ENCODE data around the gene TOM1L2. TPM values are rescaled to one million over a fixed set of nuclear protein-coding genes. Genes with fewer than 3 reads are reported as not detected.
"Not testable (repeated sequence)": the region's sequence is repeated elsewhere in the genome, so short reads cannot be mapped to it uniquely, and the experiment has no call there.

TOM1L2 gene
- total RNA-seq, 2 experiments from 2014 or later, result 32.9 to 37.0 TPM

DNA sequence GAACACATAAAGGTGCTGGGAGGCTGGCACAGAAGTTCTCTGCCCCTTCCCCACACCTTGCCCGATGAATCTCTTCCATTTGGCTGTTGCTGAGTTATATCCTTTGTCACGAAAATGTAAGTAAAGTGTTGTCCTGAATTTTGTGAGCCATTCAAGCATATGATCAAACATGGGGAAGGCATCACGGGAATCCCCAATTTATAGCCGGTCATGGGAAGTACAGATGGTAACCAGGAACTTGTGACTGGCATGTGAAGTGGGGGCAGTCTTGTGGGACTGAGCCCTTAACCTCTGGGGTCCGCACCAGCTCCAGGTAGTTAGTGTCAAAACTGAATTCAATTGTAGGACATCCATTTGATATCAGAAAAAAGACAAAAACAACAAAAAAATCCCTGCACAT lies 13.2 kb downstream of the TOM1L2 start:
- DNase-seq (no peak), ATAC-seq (ENCODE audit: low read depth) (no peak)
- POLR2A ChIA-PET, result interaction anchor here (1.8 to 3.1 kb wide), 3 partner anchors 13 to 123 kb away, joined by 8 to 26 read pairs (median 20); partner anchors contain the start of genes DRC3, SREBF1 and TOM1L2
- H3K4me1 Mint-ChIP-seq, result peaks cover 59% of the 10 kb centered on the region
- peaks cover 24% of the 10 kb centered on the region for H3K36me3 Mint-ChIP-seq
- no peaks in the 10 kb centered on the region for H3K27me3 Mint-ChIP-seq
- H3K4me3 Mint-ChIP-seq, result peak overlapping the region; percentile 76
- peaks cover 3% of the 10 kb centered on the region for H3K9me3 Mint-ChIP-seq
- peak overlapping the region; percentile 97 for H3K27ac Mint-ChIP-seq

- POLR2A ChIA-PET, result interaction anchor here (1.0 to 3.1 kb wide), 7 partner anchors 9 to 266 kb away, joined by 3 to 26 read pairs (median 5); partner anchors contain the start of genes DRC3 and TOM1L2
- H3K27ac Mint-ChIP-seq, result peak overlapping the region; percentile 97
- ATAC-seq (ENCODE audit: low read depth), result no peak
- peaks cover 27% of the 10 kb centered on the region for H3K36me3 Mint-ChIP-seq
- peaks cover 59% of the 10 kb centered on the region for H3K4me1 Mint-ChIP-seq
- DNase-seq, result no peak
- H3K4me3 Mint-ChIP-seq, result peak overlapping the region; percentile 76
- no peaks in the 10 kb centered on the region for H3K27me3 Mint-ChIP-seq
- peaks cover 3% of the 10 kb centered on the region for H3K9me3 Mint-ChIP-seq
These were observed 14.7 kb downstream of the TOM1L2 start for GRCh38 chr17:17957584-17957916.

DNA sequence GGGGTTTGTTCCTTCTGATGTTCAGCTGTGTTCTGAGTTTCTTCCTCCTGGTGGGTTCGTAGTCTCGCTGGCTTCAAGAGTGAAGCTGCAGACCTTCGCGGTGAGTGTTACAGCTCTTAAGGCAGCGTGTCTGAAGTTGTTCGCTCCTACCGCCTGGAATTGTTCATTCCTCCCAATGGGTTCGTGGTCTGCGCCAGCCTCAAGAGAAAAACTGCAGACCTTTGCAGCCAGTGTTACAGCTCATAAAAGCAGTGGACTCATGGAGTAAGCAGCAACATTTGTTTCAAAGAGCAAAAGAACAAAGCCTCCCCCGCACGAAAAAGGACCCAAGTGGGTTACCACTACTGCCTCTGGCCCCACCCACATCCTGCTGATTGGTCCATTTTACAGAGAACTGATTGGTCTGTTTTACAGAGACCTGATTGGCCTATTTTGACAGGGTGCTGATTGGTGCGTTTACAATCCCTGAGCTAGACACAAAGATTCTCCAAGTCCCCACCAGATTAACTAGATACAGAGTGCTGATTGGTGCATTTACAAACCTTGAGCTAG lies 16.3 kb downstream of the TOM1L2 start:
- Mint-ChIP-seq H3K36me3 (peaks cover 19% of the 10 kb centered on the region), H3K4me1 (peaks cover 55% of the 10 kb centered on the region), H3K27ac (peak overlapping the region; percentile 56), H3K4me3 (peak overlapping the region; percentile 29)
- not testable (repeated sequence) for DNase-seq; H3K27me3 Mint-ChIP-seq; H3K9me3 Mint-ChIP-seq; ATAC-seq (ENCODE audit: low read depth)
- POLR2A ChIA-PET, result interaction anchor here (1.2 to 3.1 kb wide), 2 partner anchors 9 to 17 kb away, joined by 4 to 26 read pairs; partner anchors contain the start of genes DRC3 and TOM1L2

GRCh38 chr17:17954079-17954478 lies 18.1 kb downstream of the TOM1L2 start:
- Mint-ChIP-seq H3K36me3 (peaks cover 17% of the 10 kb centered on the region), H3K4me1 (peaks cover 39% of the 10 kb centered on the region), H3K27me3 (peaks cover 1% of the 10 kb centered on the region), H3K9me3 (peaks cover 3% of the 10 kb centered on the region), H3K4me3 (no peak overlapping the region), H3K27ac (no peak overlapping the region)
- ATAC-seq (ENCODE audit: low read depth), result no peak
- no peak for DNase-seq
- POLR2A ChIA-PET, result no interaction called here

- peaks cover 27% of the 10 kb centered on the region for H3K4me1 Mint-ChIP-seq
- peaks cover 3% of the 10 kb centered on the region for H3K9me3 Mint-ChIP-seq
- H3K27ac Mint-ChIP-seq, result no peak overlapping the region
- no peak overlapping the region for H3K4me3 Mint-ChIP-seq
- DNase-seq, result no peak
- no peak for ATAC-seq (ENCODE audit: low read depth)
- H3K36me3 Mint-ChIP-seq, result peaks cover 17% of the 10 kb centered on the region
- POLR2A ChIA-PET, result no interaction called here
- H3K27me3 Mint-ChIP-seq, result peaks cover 1% of the 10 kb centered on the region
These were observed 19.5 kb downstream of the TOM1L2 start for GRCh38 chr17:17952691-17953090.

- Mint-ChIP-seq H3K4me3 (no peak overlapping the region), H3K27ac (no peak overlapping the region), H3K4me1 (peaks cover 22% of the 10 kb centered on the region), H3K36me3 (peaks cover 15% of the 10 kb centered on the region), H3K27me3 (peaks cover 1% of the 10 kb centered on the region), H3K9me3 (peaks cover 3% of the 10 kb centered on the region)
- POLR2A ChIA-PET, result no interaction called here
- DNase-seq (no peak), ATAC-seq (ENCODE audit: low read depth) (no peak)
These were observed 20.7 kb downstream of the TOM1L2 start for GRCh38 chr17:17951524-17951923.

DNA sequence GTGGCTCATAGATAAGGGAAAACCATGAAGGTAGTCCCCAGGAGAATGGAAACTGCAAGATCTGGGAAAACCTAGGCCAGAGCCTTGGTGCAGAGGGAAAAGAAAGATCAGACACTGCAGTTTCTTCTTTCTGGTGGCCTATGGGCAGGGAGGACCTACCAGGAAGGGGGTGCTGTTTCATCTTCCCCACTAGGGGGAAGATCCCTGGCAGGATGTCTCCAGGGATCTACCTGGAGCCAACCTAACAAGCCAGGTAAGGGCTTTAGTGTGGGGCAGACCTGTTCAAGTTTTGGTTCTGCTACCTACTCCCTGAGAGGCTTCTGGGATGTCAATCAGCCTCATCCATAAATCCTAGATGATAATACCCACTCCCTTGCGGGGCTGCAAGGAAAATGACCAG lies 21.4 kb downstream of the TOM1L2 start:
- Mint-ChIP-seq H3K36me3 (peaks cover 10% of the 10 kb centered on the region), H3K4me1 (peaks cover 20% of the 10 kb centered on the region), H3K27me3 (peaks cover 1% of the 10 kb centered on the region), H3K9me3 (no peaks in the 10 kb centered on the region), H3K27ac (no peak overlapping the region), H3K4me3 (no peak overlapping the region)
- DNase-seq (no peak), ATAC-seq (ENCODE audit: low read depth) (no peak)
- POLR2A ChIA-PET, result no interaction called here

DNA sequence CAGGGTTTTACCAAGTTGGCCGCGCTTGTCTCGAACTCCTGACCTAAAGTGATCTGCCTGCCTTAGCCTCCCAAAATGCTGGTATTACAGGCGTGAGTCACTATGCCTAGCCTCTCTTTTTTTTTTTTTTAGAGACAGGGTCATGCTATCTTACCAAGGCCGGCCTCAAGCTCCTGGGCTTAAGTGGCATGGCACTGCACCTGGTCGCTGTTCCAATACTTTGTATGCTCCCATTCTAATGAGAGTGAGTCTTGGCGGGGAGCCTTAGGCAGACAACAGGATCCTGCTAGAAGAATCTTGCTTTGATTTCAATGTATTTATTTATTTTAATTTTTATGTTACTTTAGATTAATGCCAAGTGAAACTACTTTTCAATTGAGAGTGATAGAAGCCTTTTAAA lies 21.9 kb downstream of the TOM1L2 start:
- DNase-seq (no peak), ATAC-seq (ENCODE audit: low read depth) (no peak)
- peaks cover 7% of the 10 kb centered on the region for H3K36me3 Mint-ChIP-seq
- H3K4me1 Mint-ChIP-seq, result peaks cover 15% of the 10 kb centered on the region
- H3K27ac Mint-ChIP-seq, result no peak overlapping the region
- no peak overlapping the region for H3K4me3 Mint-ChIP-seq
- POLR2A ChIA-PET, result no interaction called here
- no peaks in the 10 kb centered on the region for H3K9me3 Mint-ChIP-seq
- H3K27me3 Mint-ChIP-seq, result peaks cover 1% of the 10 kb centered on the region

DNA sequence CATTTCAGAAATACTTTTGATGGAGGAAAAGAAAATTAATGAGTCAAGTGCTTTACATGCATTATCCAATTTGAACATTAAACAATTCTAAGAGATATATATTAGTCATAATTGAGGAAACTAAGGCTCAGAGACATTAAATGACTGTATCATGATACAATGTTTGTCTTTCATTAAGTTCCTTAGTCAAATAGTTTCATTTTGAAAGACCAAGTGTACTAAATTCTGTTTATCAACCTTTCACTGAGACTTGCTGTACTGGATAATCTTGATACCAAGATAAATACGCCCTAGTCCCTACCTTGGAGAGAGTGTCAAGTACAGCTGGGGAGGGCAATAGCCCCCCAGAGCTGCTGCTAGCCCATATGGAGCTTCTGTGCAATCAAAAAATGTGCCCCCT lies 24.2 kb downstream of the TOM1L2 start:
- Mint-ChIP-seq H3K27ac (no peak overlapping the region), H3K27me3 (peaks cover 1% of the 10 kb centered on the region), H3K36me3 (peaks cover 7% of the 10 kb centered on the region), H3K9me3 (no peaks in the 10 kb centered on the region), H3K4me1 (peaks cover 13% of the 10 kb centered on the region), H3K4me3 (no peak overlapping the region)
- POLR2A ChIA-PET, result no interaction called here
- DNase-seq, result no peak
- ATAC-seq (ENCODE audit: low read depth), result no peak

DNA sequence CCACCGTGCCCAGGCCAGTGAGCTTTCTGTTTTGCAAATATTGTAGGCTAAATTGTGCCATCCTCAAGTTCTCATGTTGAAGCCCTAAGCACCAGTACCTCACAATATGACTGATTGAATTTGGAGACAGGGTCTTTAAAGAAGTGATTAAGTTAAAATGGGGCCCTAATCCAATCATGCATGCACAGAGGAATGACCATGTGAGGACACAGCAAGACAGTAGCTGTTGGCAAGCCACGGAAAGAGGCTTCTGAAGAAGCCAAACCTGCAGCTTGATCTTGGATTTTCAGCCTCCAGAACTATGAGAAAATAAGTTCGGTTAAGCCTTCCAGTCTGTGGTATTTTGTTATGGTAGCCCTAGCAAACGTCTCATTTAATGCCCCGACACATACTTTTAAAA lies 24.9 kb downstream of the TOM1L2 start:
- Mint-ChIP-seq H3K9me3 (no peaks in the 10 kb centered on the region), H3K4me1 (peaks cover 14% of the 10 kb centered on the region), H3K27ac (no peak overlapping the region), H3K36me3 (peaks cover 7% of the 10 kb centered on the region), H3K27me3 (peaks cover 1% of the 10 kb centered on the region), H3K4me3 (no peak overlapping the region)
- POLR2A ChIA-PET, result interaction anchor here (1.2 kb wide), 1 partner anchor 8 kb away, joined by 4 read pairs; no protein-coding TSS in a partner anchor
- DNase-seq (no peak), ATAC-seq (ENCODE audit: low read depth) (no peak)

DNA sequence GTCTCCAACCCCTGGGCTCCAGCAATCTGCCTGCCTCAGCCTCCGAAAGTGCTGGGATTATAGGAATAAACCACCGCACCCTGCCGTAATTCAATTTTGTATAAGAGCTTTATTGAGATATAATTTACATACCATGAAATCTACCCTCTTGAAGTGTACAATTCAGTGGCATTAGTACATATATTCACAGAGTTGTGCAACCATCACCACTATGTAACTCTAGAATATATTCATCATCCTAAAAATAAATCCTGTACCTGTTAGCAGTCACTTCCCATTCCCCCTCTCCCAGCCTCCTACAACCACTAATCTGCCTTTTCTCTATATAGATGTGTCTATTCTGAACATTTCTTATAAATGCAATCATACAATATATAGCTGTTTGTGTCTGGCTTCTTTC lies 26.1 kb downstream of the TOM1L2 start:
- H3K4me1 Mint-ChIP-seq, result peaks cover 14% of the 10 kb centered on the region
- peaks cover 1% of the 10 kb centered on the region for H3K27me3 Mint-ChIP-seq
- peaks cover 7% of the 10 kb centered on the region for H3K36me3 Mint-ChIP-seq
- no peak overlapping the region for H3K4me3 Mint-ChIP-seq
- no peak for ATAC-seq (ENCODE audit: low read depth)
- POLR2A ChIA-PET, result interaction anchor here (1.9 kb wide), 1 partner anchor 12 kb away, joined by 5 read pairs; no protein-coding TSS in a partner anchor
- no peak overlapping the region for H3K27ac Mint-ChIP-seq
- no peaks in the 10 kb centered on the region for H3K9me3 Mint-ChIP-seq
- no peak for DNase-seq

DNA sequence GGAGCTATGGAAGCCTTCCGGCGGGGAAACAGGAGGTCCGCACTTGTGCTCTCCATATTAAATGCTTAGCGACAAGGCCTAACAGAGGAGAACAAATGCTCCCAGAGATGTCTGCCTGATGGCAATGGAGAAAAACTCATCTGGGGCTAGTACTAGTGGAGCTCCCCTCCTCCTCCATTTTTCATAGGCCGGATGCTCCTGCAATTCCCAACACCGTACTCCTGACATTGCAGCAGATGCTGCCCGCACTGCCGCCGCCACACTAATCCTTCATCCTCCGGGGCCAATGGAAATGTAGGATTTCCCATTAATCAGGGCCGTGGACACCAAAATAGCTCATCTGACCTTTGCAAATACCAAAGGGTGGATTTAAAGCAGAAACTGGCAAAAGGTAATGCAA lies 27.5 kb downstream of the TOM1L2 start:
- no peaks in the 10 kb centered on the region for H3K9me3 Mint-ChIP-seq
- peaks cover 14% of the 10 kb centered on the region for H3K4me1 Mint-ChIP-seq
- H3K36me3 Mint-ChIP-seq, result peaks cover 7% of the 10 kb centered on the region
- no peak overlapping the region for H3K4me3 Mint-ChIP-seq
- H3K27me3 Mint-ChIP-seq, result peaks cover 1% of the 10 kb centered on the region
- no peak overlapping the region for H3K27ac Mint-ChIP-seq
- POLR2A ChIA-PET, result interaction anchor here (1.0 to 1.9 kb wide), 3 partner anchors 13 to 28 kb away, joined by 3 to 5 read pairs (median 4); partner anchors contain the start of genes DRC3 and TOM1L2
- DNase-seq (no peak), ATAC-seq (ENCODE audit: low read depth) (no peak)

GRCh38 chr17:17944242-17944641 lies 28.0 kb downstream of the TOM1L2 start:
- no peaks in the 10 kb centered on the region for H3K9me3 Mint-ChIP-seq
- ATAC-seq (ENCODE audit: low read depth) (no peak), DNase-seq (no peak)
- no peaks in the 10 kb centered on the region for H3K27me3 Mint-ChIP-seq
- POLR2A ChIA-PET, result interaction anchor here (1.0 to 1.9 kb wide), 3 partner anchors 14 to 28 kb away, joined by 3 to 5 read pairs (median 4); partner anchors contain the start of genes DRC3 and TOM1L2
- no peak overlapping the region for H3K27ac Mint-ChIP-seq
- peaks cover 12% of the 10 kb centered on the region for H3K4me1 Mint-ChIP-seq
- no peak overlapping the region for H3K4me3 Mint-ChIP-seq
- H3K36me3 Mint-ChIP-seq, result peaks cover 7% of the 10 kb centered on the region

GRCh38 chr17:17943281-17943984 lies 28.8 kb downstream of the TOM1L2 start:
- H3K9me3 Mint-ChIP-seq, result no peaks in the 10 kb centered on the region
- peak overlapping the region; percentile 17 for H3K27ac Mint-ChIP-seq
- H3K27me3 Mint-ChIP-seq, result no peaks in the 10 kb centered on the region
- peaks cover 10% of the 10 kb centered on the region for H3K4me1 Mint-ChIP-seq
- peaks cover 7% of the 10 kb centered on the region for H3K36me3 Mint-ChIP-seq
- ATAC-seq (ENCODE audit: low read depth) (peak; percentile 50), DNase-seq (no peak)
- POLR2A ChIA-PET, result interaction anchor here (0.6 to 1.0 kb wide), 2 partner anchors 29 to 1956 kb away, joined by 3 to 4 read pairs; partner anchors contain the start of genes DRC3 and TOM1L2
- no peak overlapping the region for H3K4me3 Mint-ChIP-seq

All from activated naive CD8-positive, alpha-beta T cell treated with anti-CD3 and anti-CD28 coated beads, Interleukin-2, amount 10 ng/mL, durations not matched to agents 7 days and 5 days (primary cell).